VCaP (cell line): Measurements from ENCODE around the gene WWC2.

Experiments used
- H3K27ac ChIP-seq: fragments of 450-650 bp; 2 replicates; pipeline ENCODE4 v1.5.1; 2017
- CTCF ChIP-seq: fragments of 450-650 bp; conservative IDR thresholded peaks from 2 replicates; pipeline ENCODE4 v1.5.1; 2017; ENCODE audit warnings: mild to moderate bottlenecking, moderate library complexity

Gene WWC2

GRCh38 chr4:183132081-183132480, 33.0 kb downstream of the WWC2 start:
- H3K27ac ChIP-seq, result no peak overlapping the region
- no peak for TF ChIP-seq CTCF

- TF ChIP-seq CTCF, result no peak
- no peak overlapping the region for H3K27ac ChIP-seq
Observed at GRCh38 chr4:183132865-183133264, 33.8 kb downstream of the WWC2 start.

GRCh38 chr4:183136855-183137254, 37.8 kb downstream of the WWC2 start:
- TF ChIP-seq CTCF, result no peak
- H3K27ac ChIP-seq, result no peak overlapping the region

GRCh38 chr4:183139058-183139750, 40.1 kb downstream of the WWC2 start:
- TF ChIP-seq CTCF, result no peak
- H3K27ac ChIP-seq, result no peak overlapping the region

- H3K27ac ChIP-seq, result no peak overlapping the region
- no peak for TF ChIP-seq CTCF
Observed at GRCh38 chr4:183139972-183140570, 41.0 kb downstream of the WWC2 start.

- TF ChIP-seq CTCF, result no peak
- H3K27ac ChIP-seq, result no peak overlapping the region
Observed at GRCh38 chr4:183140911-183141320, 41.9 kb downstream of the WWC2 start.

- TF ChIP-seq CTCF, result 0 out of 2 replicates have a peak, but pooled peaks have one; percentile 23
- no peak overlapping the region for H3K27ac ChIP-seq
Observed at GRCh38 chr4:183141997-183142396, 42.9 kb downstream of the WWC2 start.
